GM12891 (cell line): ENCODE results near the gene CENPS.

Experiments
- POLR2A ChIP-seq: IDR thresholded peaks from 2 replicates; pipeline ENCODE4 v1.6.1; 2011; ENCODE audit warnings: low read depth, low read length, control low read depth
- POLR2AphosphoS5 ChIP-seq: IDR thresholded peaks from 2 replicates; pipeline ENCODE4 v1.6.1; 2011; ENCODE audit warnings: low read depth, low read length, control low read depth

GRCh38 chr1:10407201-10407600 is 23.0 kb upstream of the CENPS start:
- TF ChIP-seq POLR2A (no peak), POLR2AphosphoS5 (no peak)
